Measurements from ENCODE around the gene HOXA4.

GRCh38 chr7:27170426-27171324, 40.1 kb upstream of the HOXA4 start:
- TF ChIP-seq EZH2 (optimal IDR thresholded peaks at IDR 0.05; ENCODE audit: low read depth, low read length) (no peak), CTCF (IDR thresholded peaks at IDR 0.05; ENCODE audit: low read length) (no peak)
